ENCODE data around the gene GSN.

GSN gene

GRCh38 chr9:121246821-121247561 lies 21.0 kb upstream of the GSN start:
- DNase-seq, result no peak

GRCh38 chr9:121249563-121249962 lies 18.4 kb upstream of the GSN start:
- DNase-seq, result peak; percentile 19 to 76

- DNase-seq, result no peak
Measured at GRCh38 chr9:121252104-121252851, 15.7 kb upstream of the GSN start.

- no peak for DNase-seq
Measured at GRCh38 chr9:121253162-121253561, 14.8 kb upstream of the GSN start.

GRCh38 chr9:121253821-121254501 lies 14.0 kb upstream of the GSN start:
- no peak for DNase-seq

- DNase-seq, result no peak
Measured at GRCh38 chr9:121259498-121259897, 8.5 kb upstream of the GSN start.

GRCh38 chr9:121259935-121260334 lies 8.0 kb upstream of the GSN start:
- no peak for DNase-seq

- DNase-seq, result no peak
Measured at GRCh38 chr9:121260457-121261106, 7.4 kb upstream of the GSN start.

GRCh38 chr9:121261107-121261460 lies 6.9 kb upstream of the GSN start:
- DNase-seq, result no peak

GRCh38 chr9:121261755-121262154 lies 6.2 kb upstream of the GSN start:
- no peak for DNase-seq

GRCh38 chr9:121262423-121262822 lies 5.5 kb upstream of the GSN start:
- DNase-seq, result no peak

GRCh38 chr9:121262953-121263352 lies 5.0 kb upstream of the GSN start:
- DNase-seq, result no peak

GRCh38 chr9:121266356-121266755 lies 1.6 kb upstream of the GSN start:
- DNase-seq, result no peak

- DNase-seq, result no peak
Measured at GRCh38 chr9:121266906-121267650, 884 bp upstream of the GSN start.

GRCh38 chr9:121268598-121268850 lies 562 bp downstream of the GSN start:
- DNase-seq, result no peak

- no peak for DNase-seq
Measured at GRCh38 chr9:121268851-121269641, 1.1 kb downstream of the GSN start.

GRCh38 chr9:121269642-121270254 lies 1.8 kb downstream of the GSN start:
- no peak for DNase-seq

GRCh38 chr9:121271368-121272341 lies 3.7 kb downstream of the GSN start:
- DNase-seq, result peak in 1 of 2 donors; percentile 33

- DNase-seq, result no peak
Measured at GRCh38 chr9:121272401-121272948, 4.5 kb downstream of the GSN start.

Measured in CD4-positive, alpha-beta T cell treated with Interferon alpha-2 for 1 hour (primary cell).